Measurements from ENCODE around the gene NRXN3.

GRCh38 chr14:78240567-78240966 is 70.4 kb downstream of the NRXN3 start:
- TF ChIP-seq GATA3 (IDR thresholded peaks at IDR 0.05; ENCODE audit: low read depth, low read length): no peak
- TF ChIP-seq GATA2 (IDR thresholded peaks at IDR 0.05; ENCODE audit: low read depth, low read length): no peak

All from SH-SY5Y (cell line).